RWPE1 (cell line): ENCODE measurements around the gene KIF16B.
"Not testable (repeated sequence)": the region's sequence is repeated elsewhere in the genome, so short reads cannot be mapped to it uniquely, and the experiment has no call there.

Experiments used
- CTCF ChIA-PET: fragments of 350-600 bp; sonication (Branson Sonifier 250); formaldehyde crosslinking; extraction: SDS; loops from one replicate; lab custom pipeline; 2021; lab: Yijun Ruan, JAX
- POLR2A ChIA-PET: fragments of 400-600 bp; formaldehyde crosslinking; extraction: SDS; loops from one replicate; lab custom pipeline; 2020; ENCODE audit warnings: antibody characterized with exemption; ENCODE audit not compliant: low non-redundant PET; lab: Yijun Ruan, JAX
- DNase-seq: peaks from one replicate; pipeline ENCODE4 v3.0.0; 2012; ENCODE audit warnings: low spot score
- H3K27ac ChIP-seq: fragments of 450-650 bp; 2 replicates; pipeline ENCODE4 v1.5.1; 2017
- CTCF ChIP-seq: fragments of 450-650 bp; conservative IDR thresholded peaks from 2 replicates; pipeline ENCODE4 v1.5.1; 2017; ENCODE audit warnings: low read depth, mild to moderate bottlenecking

Gene KIF16B

GRCh38 chr20:16531485-16531884, 41.8 kb downstream of the KIF16B start:
- no peak for TF ChIP-seq CTCF
- ChIA-PET POLR2A (no interaction called here), CTCF (interaction anchor here (0.6 kb wide), 1 partner anchor 733 kb away, joined by 6 read pairs; no protein-coding TSS in a partner anchor)
- no peak for DNase-seq
- H3K27ac ChIP-seq: peak overlapping the region; percentile 54

GRCh38 chr20:16530201-16530681, 43.0 kb downstream of the KIF16B start:
- POLR2A ChIA-PET: no interaction called here
- CTCF ChIA-PET: interaction anchor here (0.6 kb wide), 1 partner anchor 1758 kb away, joined by 3 read pairs; the partner anchor contains the start of gene ZNF133
- H3K27ac ChIP-seq: peak overlapping the region; percentile 89
- no peak for TF ChIP-seq CTCF
- DNase-seq: peak; percentile 81

GRCh38 chr20:16528078-16528477, 45.2 kb downstream of the KIF16B start:
- ChIA-PET POLR2A (no interaction called here), CTCF (interaction anchor here (0.6 to 1.0 kb wide), 4 partner anchors 9 to 847 kb away, joined by 3 to 4 read pairs (median 3); no protein-coding TSS in a partner anchor)
- DNase-seq: peak; percentile 97
- peak overlapping the region; percentile 89 for H3K27ac ChIP-seq
- no peak for TF ChIP-seq CTCF

GRCh38 chr20:16527438-16527837, 45.8 kb downstream of the KIF16B start:
- H3K27ac ChIP-seq: peak overlapping the region; percentile 89
- no peak for DNase-seq
- POLR2A ChIA-PET: no interaction called here
- CTCF ChIA-PET: interaction anchor here (0.6 to 1.0 kb wide), 4 partner anchors 8 to 847 kb away, joined by 3 to 4 read pairs (median 3); no protein-coding TSS in a partner anchor
- no peak for TF ChIP-seq CTCF

GRCh38 chr20:16526433-16527380, 46.5 kb downstream of the KIF16B start:
- no peak for TF ChIP-seq CTCF
- peak overlapping the region; percentile 89 for H3K27ac ChIP-seq
- ChIA-PET POLR2A (no interaction called here), CTCF (interaction anchor here (0.6 to 1.0 kb wide), 3 partner anchors 8 to 51 kb away, joined by 3 read pairs; no protein-coding TSS in a partner anchor)
- no peak for DNase-seq

GRCh38 chr20:16522651-16523050, 50.6 kb downstream of the KIF16B start:
- DNase-seq, POLR2A ChIA-PET, H3K27ac ChIP-seq: not testable (repeated sequence)
- CTCF ChIA-PET: interaction anchor here (0.6 kb wide), 1 partner anchor 52 kb away, joined by 3 read pairs; no protein-coding TSS in a partner anchor
